ENCODE results near the gene SLC8A1. TPM values are rescaled to one million over a fixed set of nuclear protein-coding genes. Genes with fewer than 3 reads are reported as not detected.
A peak's percentile ranks its signal among the peaks of the same experiment; 100 is the strongest.

Gene SLC8A1
- total RNA-seq, 1 donor from 2014 or later, result 34.8 TPM

DNA sequence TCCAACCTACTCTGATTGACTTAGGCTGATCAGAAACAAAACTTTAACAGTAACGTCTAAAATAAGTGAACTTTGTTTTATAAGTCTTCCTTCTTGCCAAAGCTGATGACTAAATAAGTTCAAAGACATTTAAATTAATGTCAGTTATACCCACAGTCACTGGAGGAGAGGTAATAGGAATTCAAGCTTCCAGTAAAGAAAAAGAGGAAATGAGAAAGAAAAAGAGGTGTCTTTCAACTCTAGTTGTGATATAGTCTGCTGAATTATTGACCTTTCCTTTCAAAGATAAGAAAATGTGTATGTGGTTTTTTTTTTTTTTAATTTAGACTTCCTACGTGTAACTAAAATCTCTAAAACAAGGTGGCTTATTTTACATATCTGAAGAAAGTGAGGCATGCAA lies 191.5 kb downstream of the SLC8A1 start:
- H3K27me3 Mint-ChIP-seq (ENCODE audit: low read depth, unreplicated experiment), result no peaks in the 10 kb centered on the region
- Histone ChIP-seq H3K4me2 (ENCODE audit: low read length) (peak overlapping the region; percentile 20), H4K20me1 (ENCODE audit: insufficient read depth, low read length) (no peaks in the 10 kb centered on the region), H3K9ac (ENCODE audit: low read length) (no peak overlapping the region), H3K4me3 (ENCODE audit: insufficient read depth, low read depth, low read length) (no peak overlapping the region), H3K9me3 (ENCODE audit: insufficient read depth, low read depth, low read length) (no peaks in the 10 kb centered on the region), H2AFZ (ENCODE audit: low read depth, low read length) (no peak overlapping the region), H3K4me1 (ENCODE audit: insufficient read depth, low read length) (no peaks in the 10 kb centered on the region), H3K79me2 (ENCODE audit: insufficient read depth, low read length) (no peaks in the 10 kb centered on the region), H3K27ac (ENCODE audit: low read depth, low read length) (no peak overlapping the region), H3K27me3 (ENCODE audit: insufficient read depth, low read length) (no peaks in the 10 kb centered on the region), H3K36me3 (ENCODE audit: insufficient read depth, low read length) (no peaks in the 10 kb centered on the region)
- TF ChIP-seq, protein P1, sequence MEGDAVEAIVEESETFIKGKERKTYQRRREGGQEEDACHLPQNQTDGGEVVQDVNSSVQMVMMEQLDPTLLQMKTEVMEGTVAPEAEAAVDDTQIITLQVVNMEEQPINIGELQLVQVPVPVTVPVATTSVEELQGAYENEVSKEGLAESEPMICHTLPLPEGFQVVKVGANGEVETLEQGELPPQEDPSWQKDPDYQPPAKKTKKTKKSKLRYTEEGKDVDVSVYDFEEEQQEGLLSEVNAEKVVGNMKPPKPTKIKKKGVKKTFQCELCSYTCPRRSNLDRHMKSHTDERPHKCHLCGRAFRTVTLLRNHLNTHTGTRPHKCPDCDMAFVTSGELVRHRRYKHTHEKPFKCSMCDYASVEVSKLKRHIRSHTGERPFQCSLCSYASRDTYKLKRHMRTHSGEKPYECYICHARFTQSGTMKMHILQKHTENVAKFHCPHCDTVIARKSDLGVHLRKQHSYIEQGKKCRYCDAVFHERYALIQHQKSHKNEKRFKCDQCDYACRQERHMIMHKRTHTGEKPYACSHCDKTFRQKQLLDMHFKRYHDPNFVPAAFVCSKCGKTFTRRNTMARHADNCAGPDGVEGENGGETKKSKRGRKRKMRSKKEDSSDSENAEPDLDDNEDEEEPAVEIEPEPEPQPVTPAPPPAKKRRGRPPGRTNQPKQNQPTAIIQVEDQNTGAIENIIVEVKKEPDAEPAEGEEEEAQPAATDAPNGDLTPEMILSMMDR (IDR thresholded peaks at IDR 0.05; ENCODE audit: insufficient read depth, low read depth, low read length), result no peak
- no peak for TF ChIP-seq EZH2 (IDR thresholded peaks at IDR 0.05; ENCODE audit: insufficient read depth, low read length)
- peaks cover 4% of the 10 kb centered on the region for H3K4me1 Mint-ChIP-seq (ENCODE audit: low read depth, unreplicated experiment)
- H3K4me3 Mint-ChIP-seq (ENCODE audit: unreplicated experiment), result no peak overlapping the region
- FAIRE-seq (no peak), DNase-seq (ENCODE audit: low read depth) (peak; percentile 39)
- peaks cover 4% of the 10 kb centered on the region for H3K36me3 Mint-ChIP-seq (ENCODE audit: low read depth, unreplicated experiment)
- peaks cover 2% of the 10 kb centered on the region for H3K9me3 Mint-ChIP-seq (ENCODE audit: unreplicated experiment)
- no peak overlapping the region for H3K27ac Mint-ChIP-seq (ENCODE audit: unreplicated experiment)

DNA sequence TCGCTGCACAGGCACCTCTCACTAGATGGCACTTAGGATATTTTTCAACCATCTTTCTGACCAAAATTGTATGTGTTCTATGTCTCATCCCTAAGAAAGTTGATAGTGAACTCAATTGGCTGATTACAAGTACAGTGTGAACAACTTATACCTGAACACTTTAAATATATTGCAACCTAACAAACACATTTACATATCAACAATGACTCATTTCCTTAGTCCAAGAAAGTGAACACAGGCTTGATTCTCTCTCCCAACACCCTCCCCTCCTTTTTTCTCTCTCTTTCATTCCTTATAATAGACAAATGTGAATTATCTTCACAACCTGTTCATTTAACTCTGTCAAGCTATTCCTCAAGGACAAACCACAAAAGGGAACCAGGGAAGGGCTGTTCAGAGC lies 192.0 kb downstream of the SLC8A1 start:
- Mint-ChIP-seq H3K27me3 (ENCODE audit: low read depth, unreplicated experiment) (no peaks in the 10 kb centered on the region), H3K36me3 (ENCODE audit: low read depth, unreplicated experiment) (peaks cover 4% of the 10 kb centered on the region), H3K4me1 (ENCODE audit: low read depth, unreplicated experiment) (peaks cover 4% of the 10 kb centered on the region), H3K4me3 (ENCODE audit: unreplicated experiment) (no peak overlapping the region), H3K9me3 (ENCODE audit: unreplicated experiment) (peaks cover 2% of the 10 kb centered on the region), H3K27ac (ENCODE audit: unreplicated experiment) (no peak overlapping the region)
- FAIRE-seq (no peak), DNase-seq (ENCODE audit: low read depth) (no peak)
- no peak for TF ChIP-seq EZH2 (IDR thresholded peaks at IDR 0.05; ENCODE audit: insufficient read depth, low read length)
- TF ChIP-seq, protein P1 (IDR thresholded peaks at IDR 0.05; ENCODE audit: insufficient read depth, low read depth, low read length), result no peak
- Histone ChIP-seq H3K4me3 (ENCODE audit: insufficient read depth, low read depth, low read length) (no peak overlapping the region), H3K9ac (ENCODE audit: low read length) (no peak overlapping the region), H3K27me3 (ENCODE audit: insufficient read depth, low read length) (no peaks in the 10 kb centered on the region), H4K20me1 (ENCODE audit: insufficient read depth, low read length) (no peaks in the 10 kb centered on the region), H3K27ac (ENCODE audit: low read depth, low read length) (no peak overlapping the region), H3K9me3 (ENCODE audit: insufficient read depth, low read depth, low read length) (no peaks in the 10 kb centered on the region), H3K4me1 (ENCODE audit: insufficient read depth, low read length) (no peaks in the 10 kb centered on the region), H3K79me2 (ENCODE audit: insufficient read depth, low read length) (no peaks in the 10 kb centered on the region), H3K4me2 (ENCODE audit: low read length) (peak overlapping the region; percentile 20), H2AFZ (ENCODE audit: low read depth, low read length) (no peak overlapping the region), H3K36me3 (ENCODE audit: insufficient read depth, low read length) (no peaks in the 10 kb centered on the region)

DNA sequence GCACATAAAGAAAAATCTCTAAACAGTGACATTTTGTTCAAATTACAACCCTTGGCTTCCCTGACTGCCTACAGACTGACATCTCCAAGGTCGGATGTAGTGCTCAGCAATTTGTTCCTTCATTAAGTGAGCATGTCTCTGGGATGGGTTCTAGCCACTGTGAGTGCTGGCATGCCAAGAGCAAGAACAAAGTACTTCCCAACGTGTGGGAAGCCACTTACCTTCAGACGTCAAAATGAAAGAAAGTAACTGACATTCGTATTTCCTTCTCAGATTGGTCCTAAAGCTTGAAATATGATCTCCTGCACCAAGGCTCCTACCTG lies 193.8 kb downstream of the SLC8A1 start:
- Mint-ChIP-seq H3K4me1 (ENCODE audit: low read depth, unreplicated experiment) (peaks cover 4% of the 10 kb centered on the region), H3K9me3 (ENCODE audit: unreplicated experiment) (no peaks in the 10 kb centered on the region), H3K36me3 (ENCODE audit: low read depth, unreplicated experiment) (peaks cover 2% of the 10 kb centered on the region), H3K27me3 (ENCODE audit: low read depth, unreplicated experiment) (no peaks in the 10 kb centered on the region), H3K27ac (ENCODE audit: unreplicated experiment) (no peak overlapping the region), H3K4me3 (ENCODE audit: unreplicated experiment) (no peak overlapping the region)
- DNase-seq (ENCODE audit: low read depth) (no peak), FAIRE-seq (no peak)
- Histone ChIP-seq H2AFZ (ENCODE audit: low read depth, low read length) (no peak overlapping the region), H3K4me1 (ENCODE audit: insufficient read depth, low read length) (no peaks in the 10 kb centered on the region), H3K36me3 (ENCODE audit: insufficient read depth, low read length) (no peaks in the 10 kb centered on the region), H3K27ac (ENCODE audit: low read depth, low read length) (no peak overlapping the region), H3K4me3 (ENCODE audit: insufficient read depth, low read depth, low read length) (no peak overlapping the region), H4K20me1 (ENCODE audit: insufficient read depth, low read length) (no peaks in the 10 kb centered on the region), H3K9me3 (ENCODE audit: insufficient read depth, low read depth, low read length) (no peaks in the 10 kb centered on the region), H3K27me3 (ENCODE audit: insufficient read depth, low read length) (no peaks in the 10 kb centered on the region), H3K79me2 (ENCODE audit: insufficient read depth, low read length) (no peaks in the 10 kb centered on the region), H3K9ac (ENCODE audit: low read length) (no peak overlapping the region), H3K4me2 (ENCODE audit: low read length) (no peak overlapping the region)
- no peak for TF ChIP-seq EZH2 (IDR thresholded peaks at IDR 0.05; ENCODE audit: insufficient read depth, low read length)
- TF ChIP-seq, protein P1 (IDR thresholded peaks at IDR 0.05; ENCODE audit: insufficient read depth, low read depth, low read length), result no peak

All from astrocyte (in vitro differentiated cells and primary cell).